BE2C (cell line): ENCODE results near the gene IL1RL1.

Experiments
- DNase-seq: peaks from one replicate; pipeline ENCODE4 v3.0.0-alpha.2; 2020
- H3K27me3 ChIP-seq: fragments of 250-450 bp; sonication (Bioruptor Pico); 2 replicates; pipeline ENCODE4 v1.5.1; 2020; ENCODE audit warnings: mild to moderate bottlenecking
- H3K36me3 ChIP-seq: fragments of 250-450 bp; sonication (Bioruptor Pico); 2 replicates; pipeline ENCODE4 v1.5.1; 2020; ENCODE audit warnings: mild to moderate bottlenecking
- H3K4me1 ChIP-seq: fragments of 250-450 bp; sonication (Bioruptor Pico); 2 replicates; pipeline ENCODE4 v1.5.1; 2020
- H3K4me3 ChIP-seq: 2 replicates; pipeline ENCODE4 v1.5.1; 2011; ENCODE audit warnings: low read depth, low read length
- H3K9me3 ChIP-seq: fragments of 250-450 bp; sonication (Bioruptor Pico); 2 replicates; pipeline ENCODE4 v1.5.1; 2020
- CTCF ChIP-seq: IDR thresholded peaks from 2 replicates; pipeline ENCODE4 v1.5.1; 2012; ENCODE audit warnings: mild to moderate bottlenecking, low read depth, low read length

IL1RL1 gene

DNA sequence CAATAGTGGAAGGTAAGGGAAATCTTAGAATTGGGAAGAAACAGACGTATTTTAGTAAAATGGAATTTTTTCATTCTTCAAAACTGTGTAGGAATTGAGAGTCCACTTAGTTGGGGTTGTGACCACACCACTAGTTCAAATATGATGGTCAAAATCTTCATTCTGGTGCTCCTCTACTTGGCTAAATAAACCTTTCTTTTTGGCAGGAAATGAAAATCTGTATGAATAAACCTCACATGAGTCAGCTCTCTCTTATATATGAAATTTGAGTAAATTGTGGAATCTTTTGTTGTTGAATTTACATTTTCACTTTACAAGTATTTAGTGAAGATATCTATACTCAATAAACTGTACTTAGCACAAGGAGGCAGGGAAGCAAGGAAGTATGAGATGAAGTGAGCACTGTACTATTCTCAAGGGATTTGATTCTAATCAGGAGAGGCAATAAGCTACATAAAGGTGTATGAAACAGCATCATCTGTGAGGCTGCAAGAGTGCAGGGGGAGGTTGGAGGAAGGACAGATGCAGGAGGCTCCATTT lies 64.8 kb downstream of the IL1RL1 start:
- Histone ChIP-seq H3K36me3 (no peaks in the 10 kb centered on the region), H3K9me3 (no peaks in the 10 kb centered on the region), H3K4me3 (no peak overlapping the region), H3K4me1 (no peaks in the 10 kb centered on the region), H3K27me3 (no peaks in the 10 kb centered on the region)
- TF ChIP-seq CTCF: no peak
- DNase-seq: no peak

DNA sequence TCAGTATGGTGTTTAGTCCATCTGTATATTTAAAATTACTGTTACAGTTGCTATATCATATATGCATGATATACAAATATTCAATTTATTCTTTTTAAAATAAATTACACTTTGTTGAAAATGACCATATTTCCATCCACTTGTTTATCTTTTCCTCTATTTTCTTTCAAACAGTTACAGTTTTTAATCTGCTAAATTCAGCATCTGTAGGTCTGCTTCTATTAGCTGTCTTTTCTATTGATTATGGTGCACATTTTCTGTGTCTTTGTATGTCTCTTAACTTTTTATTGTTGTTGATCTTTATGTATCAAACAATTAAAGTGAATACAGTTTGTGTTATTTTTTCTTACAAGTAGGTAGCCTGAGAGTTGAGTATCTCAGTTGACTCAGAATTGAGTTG lies 72.4 kb downstream of the IL1RL1 start:
- Histone ChIP-seq H3K9me3 (no peaks in the 10 kb centered on the region), H3K27me3 (no peaks in the 10 kb centered on the region), H3K36me3 (no peaks in the 10 kb centered on the region), H3K4me3 (no peak overlapping the region), H3K4me1 (no peaks in the 10 kb centered on the region)
- no peak for TF ChIP-seq CTCF
- DNase-seq: no peak

DNA sequence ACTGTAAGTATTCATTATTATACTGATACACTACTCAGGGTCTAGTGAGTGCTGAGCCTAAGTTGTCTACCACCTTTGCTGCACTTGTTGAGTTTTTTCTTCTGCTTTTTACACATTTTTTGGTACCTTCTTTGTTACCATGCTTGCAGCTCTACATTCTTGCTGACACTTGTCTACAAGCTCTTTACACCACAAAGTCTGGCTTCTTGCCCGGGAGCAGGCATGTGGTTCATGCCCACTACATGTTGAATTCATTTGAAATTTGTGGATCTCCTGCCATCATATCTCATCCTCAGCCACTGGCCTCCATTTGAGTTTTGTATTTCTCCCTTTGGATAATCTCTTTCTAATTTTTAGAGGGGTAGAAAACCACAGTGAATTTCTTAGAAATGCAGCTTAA lies 74.2 kb downstream of the IL1RL1 start:
- Histone ChIP-seq H3K9me3 (no peaks in the 10 kb centered on the region), H3K4me1 (no peaks in the 10 kb centered on the region), H3K36me3 (no peaks in the 10 kb centered on the region), H3K27me3 (no peaks in the 10 kb centered on the region), H3K4me3 (no peak overlapping the region)
- TF ChIP-seq CTCF: no peak
- no peak for DNase-seq

DNA sequence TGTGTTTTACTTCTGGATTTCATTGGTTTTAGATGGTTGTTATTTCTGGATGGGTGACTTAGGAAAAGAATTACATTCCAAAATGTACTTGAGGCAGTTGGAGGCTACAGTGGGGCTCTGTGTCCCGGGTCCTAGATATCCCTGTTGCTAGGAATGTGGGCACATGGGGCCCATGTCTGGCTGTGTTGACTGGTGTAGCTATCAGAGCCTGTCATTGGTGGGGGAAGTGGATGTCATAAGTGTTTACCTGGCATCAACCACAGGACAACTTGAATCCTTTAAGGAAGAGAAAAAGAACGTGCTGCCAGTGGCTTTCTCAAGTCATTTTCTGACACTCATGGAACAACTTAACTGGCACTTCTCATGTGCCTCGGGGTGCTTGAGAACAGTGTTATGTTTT lies 74.6 kb downstream of the IL1RL1 start:
- H3K4me1 ChIP-seq: no peaks in the 10 kb centered on the region
- H3K36me3 ChIP-seq: no peaks in the 10 kb centered on the region
- no peaks in the 10 kb centered on the region for H3K9me3 ChIP-seq
- H3K27me3 ChIP-seq: no peaks in the 10 kb centered on the region
- no peak overlapping the region for H3K4me3 ChIP-seq
- TF ChIP-seq CTCF: no peak
- no peak for DNase-seq

GRCh38 chr2:102386867-102387541 lies 75.6 kb downstream of the IL1RL1 start:
- H3K4me1 ChIP-seq: no peaks in the 10 kb centered on the region
- H3K9me3 ChIP-seq: no peaks in the 10 kb centered on the region
- no peaks in the 10 kb centered on the region for H3K36me3 ChIP-seq
- no peaks in the 10 kb centered on the region for H3K27me3 ChIP-seq
- H3K4me3 ChIP-seq: no peak overlapping the region
- TF ChIP-seq CTCF: no peak
- DNase-seq: no peak

- Histone ChIP-seq H3K4me3 (no peak overlapping the region), H3K36me3 (no peaks in the 10 kb centered on the region), H3K4me1 (no peaks in the 10 kb centered on the region), H3K9me3 (no peaks in the 10 kb centered on the region), H3K27me3 (no peaks in the 10 kb centered on the region)
- DNase-seq: no peak
- no peak for TF ChIP-seq CTCF
These were observed 76.6 kb downstream of the IL1RL1 start for GRCh38 chr2:102387763-102388546.
